Erythroblast (primary cell): Measurements from ENCODE around the gene ENOX1.
A peak's percentile ranks its signal among the peaks of the same experiment; 100 is the strongest.

ENCODE experiments used
- DNase-seq, 2 experiments: peaks; one replicate each; lab custom pipeline; 2025; lab: John Stamatoyannopoulos, UW
- GATA1 ChIP-seq: IDR thresholded peaks from 2 replicates; pipeline ENCODE4 v1.6.1; 2011; ENCODE audit warnings: low read depth, mild to moderate bottlenecking, control low read depth, low read length, moderate library complexity
- POLR2A ChIP-seq: IDR thresholded peaks from 2 replicates; pipeline ENCODE4 v1.6.1; 2011; ENCODE audit warnings: mild to moderate bottlenecking, low read length

The ENOX1 gene

DNA sequence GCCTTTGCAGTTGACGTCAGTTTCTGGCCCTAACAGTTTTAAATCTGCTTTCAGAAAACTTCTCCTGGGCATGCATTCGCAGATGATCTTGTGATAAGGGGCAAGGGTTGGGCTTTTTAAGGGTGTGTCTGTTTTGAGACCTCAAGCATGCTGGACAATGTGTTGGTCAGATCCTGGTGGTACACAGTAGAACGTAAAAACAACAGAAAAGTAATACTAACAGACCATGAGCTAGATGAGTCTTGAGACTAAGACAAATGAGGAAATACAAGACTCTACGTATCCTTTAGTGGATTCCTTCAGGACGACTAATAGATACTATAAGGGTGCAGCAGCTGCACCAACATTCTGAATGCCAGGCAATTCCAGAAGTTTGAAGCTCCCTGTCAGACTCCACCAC is 525.8 kb downstream of the ENOX1 start:
- DNase-seq = no peak
- TF ChIP-seq GATA1 (no peak), POLR2A (no peak)

DNA sequence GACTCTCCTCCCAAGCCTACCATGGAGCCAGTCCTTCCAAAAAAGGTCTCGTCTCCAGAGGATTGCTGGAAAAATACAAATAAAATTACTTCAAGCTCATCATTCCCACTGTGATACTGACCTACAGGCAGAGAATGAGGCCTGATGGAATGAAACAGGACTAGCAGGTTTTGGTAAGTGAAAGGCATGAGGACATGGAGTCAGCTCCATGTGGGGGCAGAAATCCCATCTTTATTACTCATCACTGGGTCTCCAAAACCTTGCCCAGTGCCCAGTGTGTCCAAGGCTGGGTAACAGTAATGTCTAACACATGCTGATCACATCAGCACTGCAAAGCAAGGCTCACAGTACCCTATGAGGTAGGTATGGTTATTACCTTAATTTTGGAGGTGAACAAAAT is 528.0 kb downstream of the ENOX1 start:
- no peak for DNase-seq
- TF ChIP-seq GATA1 (no peak), POLR2A (no peak)

DNA sequence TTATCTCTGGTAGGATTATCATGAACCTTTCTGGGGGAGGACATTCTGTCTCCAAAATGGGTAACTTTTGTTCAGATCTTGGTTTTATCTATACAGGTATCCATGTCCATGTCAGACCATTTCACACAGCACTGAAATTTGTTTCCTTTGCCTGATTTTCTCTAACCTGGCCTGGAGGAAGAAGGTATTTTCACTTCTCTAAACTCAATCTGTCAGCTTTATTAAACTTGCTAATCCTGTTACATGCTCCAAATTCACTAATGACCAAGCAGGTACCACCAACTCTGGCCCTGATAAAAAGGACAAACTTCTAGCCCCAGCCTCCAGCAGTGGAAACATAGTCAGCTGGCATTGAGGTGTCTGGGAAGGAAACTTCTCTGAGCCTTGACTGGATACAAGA is 529.0 kb downstream of the ENOX1 start:
- no peak for DNase-seq
- no peak for TF ChIP-seq GATA1
- no peak for TF ChIP-seq POLR2A

DNA sequence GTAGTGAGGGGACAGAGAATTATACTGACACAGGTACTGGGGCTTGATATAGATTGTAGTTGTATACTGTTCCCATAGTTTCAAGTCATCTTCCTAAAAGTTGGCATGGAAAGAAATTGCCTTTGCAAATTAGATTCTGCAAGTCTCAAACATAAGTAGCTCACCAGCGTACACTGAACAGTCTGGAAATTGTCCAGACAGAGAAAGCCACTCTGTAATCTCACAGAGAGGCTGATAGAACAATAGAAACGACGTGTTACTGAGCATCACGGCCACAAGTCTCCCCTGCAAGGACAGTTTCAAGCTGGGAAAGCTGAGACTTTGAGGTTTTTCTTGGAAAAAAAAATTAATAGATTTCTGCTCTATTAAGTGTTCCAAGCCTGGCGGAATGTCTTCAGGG is 534.8 kb downstream of the ENOX1 start:
- TF ChIP-seq GATA1 (no peak), POLR2A (no peak)
- no peak for DNase-seq

DNA sequence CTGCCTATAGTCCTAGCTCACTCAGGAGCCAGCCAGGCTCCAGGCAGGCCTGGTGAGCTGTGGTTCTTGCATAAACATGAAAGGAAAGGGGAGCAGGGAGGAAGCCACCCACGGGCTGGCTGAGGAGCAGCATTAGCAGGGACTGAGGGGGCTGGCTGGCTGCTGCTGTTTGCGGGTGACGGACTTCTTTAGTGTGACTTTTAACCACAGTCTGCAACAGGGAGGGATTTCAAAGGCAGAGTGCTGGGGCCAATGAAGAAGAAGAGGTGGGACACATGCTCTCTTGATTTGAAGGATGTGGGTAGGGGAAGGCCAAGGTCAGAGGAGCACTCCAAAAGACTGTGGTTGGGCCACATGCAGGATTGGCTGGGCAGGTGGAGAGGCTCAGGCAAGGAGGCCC is 540.4 kb downstream of the ENOX1 start:
- TF ChIP-seq GATA1 = no peak
- no peak for TF ChIP-seq POLR2A
- no peak for DNase-seq

DNA sequence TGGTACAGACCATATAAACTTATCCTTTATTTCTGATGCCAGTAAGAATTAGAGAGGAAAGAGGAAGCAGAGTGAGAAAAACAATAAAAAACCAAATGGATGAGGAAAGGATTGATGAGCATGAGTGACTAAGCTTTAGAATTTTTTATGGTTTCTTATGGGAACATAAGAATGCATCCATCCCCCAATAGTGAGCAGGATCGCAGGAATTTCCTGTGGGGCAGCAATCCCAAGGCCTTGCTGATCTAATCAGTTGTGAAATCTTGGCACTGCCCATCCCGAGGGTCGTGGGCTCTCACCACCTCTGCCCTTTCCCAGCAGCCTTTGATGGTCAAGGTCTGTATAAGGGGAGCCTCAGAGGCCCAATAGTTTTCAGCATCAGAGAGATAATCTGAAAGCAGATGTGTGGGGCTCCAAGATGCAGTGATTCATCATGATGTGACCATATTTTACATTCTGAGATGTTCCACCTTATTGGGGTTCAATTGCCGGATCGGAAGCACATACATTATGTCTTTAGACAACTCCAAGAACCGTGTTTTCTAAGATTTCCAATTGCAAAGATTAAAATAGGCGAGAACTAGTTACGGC is 541.3 kb downstream of the ENOX1 start:
- TF ChIP-seq GATA1 = no peak
- TF ChIP-seq POLR2A = no peak
- no peak for DNase-seq

DNA sequence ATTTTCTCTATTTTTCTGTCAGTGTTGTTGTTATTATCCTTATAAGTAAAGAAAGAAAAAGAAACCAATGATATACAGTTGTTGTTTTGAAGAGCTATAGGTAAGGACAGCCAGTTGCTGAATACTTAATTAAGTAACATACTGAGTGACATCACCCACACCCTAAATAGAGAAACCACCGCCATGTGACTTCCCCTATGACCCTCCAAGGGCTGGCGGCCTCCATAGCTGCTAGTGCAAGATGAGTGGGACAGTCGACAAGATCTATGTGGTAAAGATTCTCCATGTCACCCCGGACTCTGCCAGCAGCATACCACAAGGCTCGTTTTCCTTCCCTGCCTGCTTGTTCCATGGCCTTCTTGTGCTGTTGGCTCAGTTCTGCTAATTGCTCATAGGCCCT is 542.3 kb downstream of the ENOX1 start:
- no peak for DNase-seq
- TF ChIP-seq POLR2A = no peak
- TF ChIP-seq GATA1 = no peak

DNA sequence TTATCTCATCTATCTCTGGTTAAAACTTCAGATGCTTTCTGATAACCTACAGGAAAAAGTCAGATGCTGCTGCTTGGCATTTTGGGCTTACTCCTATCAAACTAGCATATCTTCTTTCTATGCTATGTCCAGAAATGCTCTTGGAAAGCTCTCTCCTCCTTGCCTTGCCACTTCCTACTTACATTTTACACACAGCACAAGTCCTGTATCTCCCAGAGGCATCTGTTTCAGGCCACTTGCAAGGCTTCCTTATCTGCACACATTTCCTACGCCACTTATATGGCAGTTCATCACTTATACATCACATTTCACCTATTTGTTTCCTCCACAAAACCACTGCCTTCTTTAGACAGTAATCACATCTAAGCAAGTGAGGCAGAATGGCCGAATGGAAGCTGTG is 543.1 kb downstream of the ENOX1 start:
- DNase-seq = peak; percentile 17 to 65
- TF ChIP-seq GATA1 (no peak), POLR2A (no peak)

DNA sequence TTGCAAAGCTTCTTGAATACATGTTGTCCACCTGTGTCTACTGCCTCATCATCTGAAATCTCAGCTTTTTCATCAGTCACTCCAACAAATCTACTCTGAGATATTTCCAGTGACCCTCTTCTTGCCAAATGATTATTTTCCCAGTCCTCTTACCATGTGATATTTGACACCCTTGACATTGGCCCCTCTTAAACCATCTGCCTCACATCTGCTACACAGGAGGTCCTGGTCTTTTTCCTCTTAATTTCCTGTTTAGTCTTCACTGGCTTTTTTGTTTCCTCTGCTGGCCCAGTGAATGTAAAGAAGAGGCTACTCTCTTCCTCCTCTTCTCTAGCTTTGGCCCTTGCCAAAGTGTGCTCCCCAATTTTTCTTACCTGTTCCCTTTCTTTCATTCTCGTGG is 544.7 kb downstream of the ENOX1 start:
- TF ChIP-seq GATA1 (no peak), POLR2A (no peak)
- no peak for DNase-seq

DNA sequence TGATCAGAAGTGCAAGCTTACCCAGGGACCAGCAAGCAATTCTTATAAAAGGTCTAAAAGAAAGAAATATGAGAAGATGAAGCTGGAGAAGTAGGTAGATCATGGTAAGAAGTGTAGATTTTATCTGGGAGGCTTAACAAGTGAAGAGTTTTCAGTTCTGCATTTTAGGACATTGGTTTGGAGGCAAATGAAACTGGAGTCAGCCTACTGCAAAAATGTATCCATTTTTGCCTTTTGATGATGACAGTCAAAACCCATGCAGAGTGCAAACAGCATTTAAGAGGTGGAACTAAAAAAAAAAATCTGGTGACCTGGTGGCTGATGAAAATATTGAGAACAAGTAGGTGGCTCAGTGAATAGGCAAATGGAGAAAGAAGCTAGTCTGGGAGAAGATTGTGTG is 546.5 kb downstream of the ENOX1 start:
- no peak for DNase-seq

DNA sequence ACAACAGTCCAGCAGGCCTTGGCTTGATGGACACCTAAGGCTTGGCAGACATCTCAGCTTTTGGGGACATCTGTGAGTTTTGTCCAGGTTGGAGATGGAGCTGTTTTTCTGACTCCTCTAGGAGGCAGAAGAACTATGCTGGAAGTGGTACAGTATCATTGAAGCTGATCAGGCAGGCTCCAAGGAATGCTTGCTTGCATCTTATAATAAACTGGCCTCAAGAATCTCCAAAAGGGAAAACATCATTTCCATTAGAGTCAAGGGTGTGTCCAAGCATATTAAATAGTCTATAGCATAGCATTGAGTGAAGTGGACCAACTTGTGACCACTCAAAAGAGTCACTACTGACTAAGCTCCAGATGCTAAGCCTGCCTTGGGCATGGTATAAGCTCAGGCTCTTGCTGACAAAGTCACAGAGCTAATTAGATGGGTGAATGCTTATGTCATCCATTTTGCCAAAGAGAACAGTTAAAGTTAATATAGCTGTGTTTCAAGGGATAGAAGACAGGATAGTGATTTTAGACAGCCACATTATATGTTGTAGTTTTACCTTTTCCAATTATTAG is 547.4 kb downstream of the ENOX1 start:
- DNase-seq = no peak
- no peak for TF ChIP-seq POLR2A
- TF ChIP-seq GATA1 = no peak

More for the DNA sequence above, 546.5 kb downstream of the ENOX1 start:
- TF ChIP-seq POLR2A (no peak), GATA1 (no peak)

DNA sequence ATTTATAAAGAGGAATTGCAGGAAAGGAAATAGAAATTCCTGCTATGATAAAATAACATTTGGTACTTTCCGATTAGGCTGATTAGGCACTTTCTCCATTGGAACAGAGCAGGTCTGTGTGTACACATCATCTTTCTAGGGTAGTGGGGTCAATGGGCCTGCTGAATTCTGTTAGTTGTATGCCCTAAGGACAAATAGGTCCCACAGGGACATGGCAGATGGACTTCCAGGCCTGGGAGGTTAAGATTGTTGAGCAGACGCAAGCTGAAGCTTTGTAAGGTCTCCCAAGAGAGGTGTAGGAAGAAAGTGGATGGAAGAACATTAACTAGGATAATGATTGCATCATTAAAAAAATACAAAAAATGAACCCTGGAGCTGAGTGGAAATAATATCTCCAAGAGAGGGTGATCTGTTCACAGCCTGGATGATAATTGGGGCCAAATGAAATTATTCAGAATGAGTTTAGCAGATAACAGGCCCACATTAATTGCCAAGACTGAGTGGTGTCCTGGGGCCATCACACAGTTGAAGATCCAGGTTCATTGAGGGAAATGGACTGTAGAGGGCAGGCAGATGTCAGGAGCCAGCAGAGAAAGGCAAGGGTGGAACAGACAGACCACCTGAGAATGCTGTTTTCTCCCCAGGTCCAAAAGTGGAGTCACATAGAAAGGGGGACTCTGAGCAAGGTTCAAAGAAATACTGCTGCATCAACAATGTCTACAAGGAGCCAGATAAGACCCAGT is 548.3 kb downstream of the ENOX1 start:
- TF ChIP-seq GATA1 (no peak), POLR2A (no peak)
- no peak for DNase-seq

DNA sequence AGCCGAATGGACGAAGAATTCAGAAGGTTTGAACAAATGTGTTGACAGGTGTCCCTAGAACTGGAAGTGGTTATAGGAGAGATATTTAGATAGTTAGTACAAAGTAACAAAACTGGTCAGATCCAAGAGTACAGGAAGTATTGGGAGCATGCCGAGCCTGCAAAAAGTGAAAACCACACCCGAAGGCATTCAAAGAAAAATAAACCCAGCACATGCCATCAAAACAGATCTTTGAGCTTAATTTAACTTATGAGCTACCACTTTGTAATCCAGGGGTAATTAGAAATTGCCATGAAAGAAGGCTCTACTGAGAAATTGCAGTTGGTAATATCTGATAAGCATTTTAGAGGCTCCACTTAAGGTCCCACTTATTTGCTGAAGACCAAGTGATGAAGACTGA is 549.2 kb downstream of the ENOX1 start:
- TF ChIP-seq GATA1 = no peak
- no peak for TF ChIP-seq POLR2A
- no peak for DNase-seq

DNA sequence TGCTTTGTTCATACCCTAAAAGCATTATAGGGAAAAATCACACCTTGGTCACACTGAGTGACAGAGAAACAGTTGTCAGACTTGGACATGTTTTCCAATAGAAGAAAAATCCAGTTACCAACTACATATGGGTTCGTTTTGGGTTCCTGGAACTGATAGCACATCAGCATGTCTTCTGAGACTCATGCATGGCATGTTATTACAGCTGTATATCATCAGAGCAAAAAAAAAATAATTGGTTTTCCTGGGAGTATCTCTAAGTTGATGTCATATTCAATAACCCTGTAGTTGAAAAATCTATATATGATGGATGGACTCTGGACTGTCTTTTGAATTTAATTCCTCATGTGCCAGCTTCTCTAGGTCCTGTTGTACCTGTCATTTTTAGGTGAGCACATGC is 551.7 kb downstream of the ENOX1 start:
- DNase-seq = no peak
- TF ChIP-seq GATA1 = no peak
- no peak for TF ChIP-seq POLR2A
